DMS114 treated with DMSO at 0.1 percent for 48 hours (cell line): Measurements from ENCODE around the gene IHH.

ENCODE experiments used
- DNase-seq: peaks from one replicate; lab custom pipeline; 2025; ENCODE audit not compliant: unreplicated experiment; lab: John Stamatoyannopoulos, UW

IHH gene

GRCh38 chr2:219060821-219061791, at the start of gene IHH:
TSS of gene IHH (minus strand) at chr2:219060921. CDS start at chr2:219060467, 454 bp downstream.
- no peak for DNase-seq

DNA sequence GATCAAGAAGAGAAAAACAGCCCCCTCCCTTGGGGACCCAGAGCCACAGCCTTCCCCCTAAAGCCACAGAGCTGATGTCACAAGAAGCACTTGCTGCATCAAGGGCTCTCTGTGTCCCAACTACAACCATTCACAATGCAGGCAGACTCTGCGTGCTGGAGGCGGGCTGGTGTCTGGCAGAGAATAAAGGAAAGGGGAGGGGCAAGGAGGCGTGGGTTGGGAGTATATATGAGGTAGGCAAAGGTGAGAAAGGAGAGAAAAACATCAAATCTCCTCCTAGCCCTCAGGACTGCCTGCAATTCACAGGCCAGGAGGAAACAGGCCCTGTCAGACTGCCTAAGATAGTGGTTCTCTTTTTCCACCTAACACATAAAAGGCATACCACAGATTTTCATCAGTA, 48.8 kb upstream of the IHH start:
- no peak for DNase-seq

- no peak for DNase-seq
Measured at GRCh38 chr2:219107758-219108157, 47.0 kb upstream of the IHH start.

- no peak for DNase-seq
Measured at GRCh38 chr2:219106251-219106650, 45.5 kb upstream of the IHH start.

DNA sequence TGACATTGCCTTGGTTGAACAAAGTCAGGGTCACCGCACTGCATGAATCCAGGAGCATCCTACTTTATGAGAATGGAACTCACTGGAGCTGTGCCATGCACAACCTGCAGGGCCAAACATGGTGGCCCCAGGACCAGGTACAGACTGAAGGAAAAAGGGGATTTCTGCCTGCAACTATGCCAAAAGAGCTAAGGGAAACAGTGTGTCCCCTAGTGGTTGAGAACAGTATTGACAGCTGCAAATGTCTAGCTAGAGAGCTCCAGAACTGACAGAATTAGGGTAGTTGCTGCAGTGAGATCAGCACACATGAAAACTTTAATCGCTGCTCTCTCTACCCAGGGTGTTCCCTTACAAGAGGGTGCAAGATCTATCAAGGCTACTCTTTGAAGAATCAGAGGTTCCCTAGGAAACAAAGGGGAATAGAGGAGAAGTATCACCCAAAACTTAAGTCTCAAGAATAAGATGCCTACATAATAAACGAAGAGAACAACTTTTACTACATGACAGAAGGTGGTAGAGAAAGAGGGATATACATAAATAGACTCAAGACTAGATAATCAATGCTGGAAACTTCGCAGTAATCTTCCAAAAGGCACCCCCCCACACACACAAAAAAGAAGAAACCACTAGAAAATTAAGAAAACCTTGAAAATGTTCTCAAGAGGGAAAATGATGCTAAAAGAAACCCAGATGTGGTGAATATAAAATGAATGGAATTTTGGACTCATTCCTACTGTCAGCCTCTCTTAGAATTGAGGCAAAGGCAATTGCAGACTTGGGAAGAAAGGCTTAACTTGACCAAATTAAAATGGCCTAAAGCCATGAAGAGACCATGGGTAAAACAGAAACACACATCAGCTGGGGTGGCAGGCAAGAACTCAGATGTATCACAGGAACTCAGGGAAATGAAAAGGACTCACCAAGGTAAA, 43.6 kb upstream of the IHH start:
- DNase-seq: peak; percentile 26

DNA sequence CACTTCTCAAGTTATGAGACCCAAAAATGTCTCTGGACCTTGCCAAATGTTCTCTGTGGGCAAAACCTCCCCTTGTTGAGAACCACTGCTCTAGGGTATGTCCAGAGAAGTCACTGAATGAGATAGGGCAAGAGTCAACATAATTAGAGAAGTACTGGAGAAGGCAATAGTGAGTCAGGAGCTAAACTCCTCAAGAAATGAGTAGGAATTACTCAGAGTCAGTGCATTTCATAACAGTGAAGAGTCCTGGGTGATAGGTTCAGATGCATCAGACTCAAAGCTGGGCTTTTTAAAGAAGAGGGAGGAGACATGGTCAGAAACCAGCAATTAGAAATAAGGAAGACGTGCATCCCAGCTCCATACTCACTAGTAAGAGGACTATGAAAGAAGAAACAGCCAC, 38.6 kb upstream of the IHH start:
- DNase-seq: no peak

- DNase-seq: no peak
Measured at GRCh38 chr2:219095406-219095935, 34.8 kb upstream of the IHH start.

- no peak for DNase-seq
Measured at GRCh38 chr2:219094171-219094570, 33.5 kb upstream of the IHH start.

DNA sequence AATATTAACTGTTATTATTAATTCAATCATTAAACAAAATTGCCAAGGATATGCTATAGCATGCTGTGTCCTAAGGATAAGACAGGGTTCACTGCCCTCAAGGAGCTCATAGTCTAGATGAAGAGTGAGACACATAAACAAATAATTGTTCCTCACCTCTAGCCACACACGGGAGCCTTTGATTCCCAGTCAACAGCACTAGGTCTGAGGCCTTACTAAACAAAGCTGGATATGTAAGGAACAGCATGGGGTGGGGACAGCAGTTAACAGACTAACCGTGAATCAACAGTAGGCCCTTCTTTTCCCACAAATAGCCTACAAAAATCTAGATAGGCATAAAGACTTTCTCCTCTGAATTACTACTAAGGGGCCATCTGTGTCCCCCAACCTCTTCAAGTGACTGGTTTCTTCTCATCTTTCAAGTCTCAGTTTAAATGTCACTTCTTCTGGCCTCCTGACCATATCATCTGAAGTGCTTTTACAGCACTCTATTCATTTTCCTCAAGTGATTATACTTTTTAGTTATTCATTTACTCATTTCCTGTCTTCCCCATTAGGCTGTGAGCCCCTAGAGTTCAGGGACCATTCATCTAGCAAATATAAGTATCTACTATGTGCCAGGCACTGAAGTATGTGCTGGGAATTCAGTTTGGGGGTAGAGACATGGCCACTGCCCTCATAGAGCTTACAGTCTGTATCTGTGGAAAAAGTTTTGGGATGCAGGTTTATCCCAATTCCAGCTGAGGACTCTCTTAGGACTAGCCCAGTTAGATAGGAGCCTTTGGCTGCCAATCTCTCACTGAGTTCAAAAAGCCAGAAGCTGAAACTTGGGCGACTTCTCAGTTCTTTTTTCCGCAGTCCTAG, 29.9 kb upstream of the IHH start:
- DNase-seq: no peak

DNA sequence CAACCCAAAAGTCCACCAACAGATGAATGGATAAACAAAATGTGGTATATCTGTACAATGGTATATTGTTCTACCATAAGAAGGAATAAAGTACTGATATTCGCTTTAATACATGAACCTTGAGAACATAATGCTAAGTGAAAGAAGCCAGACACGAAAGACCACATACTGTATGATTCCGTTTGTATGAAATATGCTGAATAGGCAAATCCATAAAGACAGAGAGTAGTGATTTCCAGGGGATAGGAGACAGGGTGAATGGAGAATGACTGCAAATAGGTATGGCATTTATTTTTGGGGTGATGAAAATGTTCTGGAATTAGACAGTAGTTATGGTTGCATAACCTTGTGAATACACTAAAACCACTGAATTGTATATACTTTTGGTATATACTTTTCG, 28.6 kb upstream of the IHH start:
- DNase-seq: no peak

GRCh38 chr2:219087848-219088247, 27.1 kb upstream of the IHH start:
- DNase-seq: no peak

DNA sequence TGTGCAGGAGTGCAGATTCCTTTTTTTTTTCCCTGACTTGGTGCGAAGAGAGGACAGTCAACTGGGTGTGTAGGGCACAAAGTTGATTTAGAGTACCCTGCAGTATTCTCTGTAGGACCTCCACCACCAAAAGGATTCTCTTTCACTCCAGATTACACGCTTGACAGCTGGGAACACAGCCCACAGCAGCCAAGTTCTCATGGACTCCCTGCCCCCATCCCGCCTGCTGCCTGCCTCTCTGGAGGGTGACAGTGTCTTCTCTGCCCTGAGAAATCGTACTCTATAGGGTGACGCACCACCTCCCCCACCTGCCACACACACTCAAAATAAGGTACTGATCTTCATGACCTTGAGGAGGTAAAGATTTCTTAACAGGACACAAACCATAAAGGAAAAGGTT, 26.6 kb upstream of the IHH start:
- DNase-seq: no peak

DNA sequence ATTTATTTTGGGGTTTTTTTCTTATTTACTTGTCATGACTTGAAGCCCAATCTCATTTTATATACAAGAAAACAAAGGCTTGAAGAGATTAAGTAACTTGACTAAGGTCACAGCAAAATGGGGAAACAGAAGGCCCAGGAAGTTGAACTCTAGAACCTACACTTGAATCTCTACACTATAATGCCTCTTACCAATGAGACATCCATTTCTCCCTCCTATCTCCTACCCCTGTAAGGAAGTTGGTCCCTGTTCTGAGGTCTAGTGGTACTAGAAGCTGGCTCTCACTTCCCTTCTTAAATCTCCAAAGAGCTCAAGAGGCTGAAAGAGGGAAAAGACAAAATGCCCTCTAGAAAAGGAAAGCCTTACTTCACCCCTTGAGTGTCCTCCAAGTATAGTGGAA, 25.5 kb upstream of the IHH start:
- DNase-seq: no peak

DNA sequence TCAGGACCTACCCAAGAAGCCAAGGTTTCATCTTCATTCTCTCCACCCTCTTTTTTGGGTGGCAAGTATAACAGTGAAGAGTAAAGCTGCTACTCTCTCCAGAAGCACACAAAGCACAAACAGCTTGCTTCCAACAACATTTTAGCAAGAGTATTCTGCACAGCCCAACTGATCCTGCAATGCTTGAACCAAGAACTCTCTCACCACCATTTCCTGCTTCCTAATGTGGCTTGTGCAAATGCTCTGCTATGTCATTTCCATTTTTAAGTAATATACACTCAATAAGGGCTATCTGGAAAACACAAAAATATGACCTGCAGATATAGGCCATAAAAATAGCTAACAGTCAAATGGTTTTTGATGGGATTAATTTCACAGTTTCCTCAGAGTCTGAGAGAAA, 24.1 kb upstream of the IHH start:
- no peak for DNase-seq

GRCh38 chr2:219082332-219082958, 21.7 kb upstream of the IHH start:
- no peak for DNase-seq

DNA sequence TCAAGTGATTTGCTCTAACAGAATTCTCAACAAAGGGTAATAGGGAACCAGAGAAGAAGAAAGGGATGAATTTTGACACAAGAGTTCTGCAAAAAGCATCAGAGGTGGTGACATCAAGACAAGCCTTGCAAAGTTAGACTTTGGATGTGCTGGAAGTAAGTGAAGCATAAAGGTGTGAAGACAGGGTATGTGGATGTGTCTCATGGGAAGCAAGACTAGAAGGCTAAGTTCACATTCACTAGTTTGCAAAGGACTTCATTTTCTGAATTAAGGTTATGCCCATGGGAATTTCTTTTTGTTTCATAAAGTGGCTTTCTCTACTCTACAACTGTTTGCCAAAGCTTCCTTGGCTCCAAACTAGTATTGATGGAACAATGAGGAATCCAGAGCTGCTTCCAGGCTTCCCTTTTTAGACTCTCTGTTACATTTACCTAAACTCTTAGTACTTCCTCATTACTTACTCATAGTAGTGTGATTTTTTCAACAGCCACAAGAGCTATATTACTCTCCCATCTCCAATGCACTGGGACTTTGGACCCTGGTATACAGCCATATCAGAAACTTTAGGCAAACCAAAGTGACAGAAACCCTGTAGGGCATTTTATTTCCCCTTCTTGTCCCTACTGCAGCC, 21.1 kb upstream of the IHH start:
- DNase-seq: no peak

- DNase-seq: no peak
Measured at GRCh38 chr2:219081096-219081495, 20.4 kb upstream of the IHH start.

DNA sequence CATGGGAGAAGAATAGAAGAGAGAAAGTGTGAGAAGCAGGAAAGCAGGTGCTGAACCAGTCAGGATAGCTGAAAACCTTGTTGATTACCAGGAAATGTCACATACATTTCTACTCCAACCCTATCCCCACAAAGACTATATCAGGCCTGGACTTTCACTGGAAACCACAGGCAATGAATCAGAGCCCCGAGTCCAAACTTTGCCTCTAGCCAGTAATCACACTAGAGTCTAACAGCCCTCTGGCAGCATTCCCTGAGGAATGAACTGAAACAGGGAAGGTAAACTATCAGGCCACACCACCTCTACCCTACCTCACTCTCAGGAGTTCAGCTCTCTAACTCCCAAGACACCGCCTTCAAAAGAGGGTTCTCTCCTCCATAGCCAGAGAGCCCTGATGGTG, 18.7 kb upstream of the IHH start:
- DNase-seq: no peak

DNA sequence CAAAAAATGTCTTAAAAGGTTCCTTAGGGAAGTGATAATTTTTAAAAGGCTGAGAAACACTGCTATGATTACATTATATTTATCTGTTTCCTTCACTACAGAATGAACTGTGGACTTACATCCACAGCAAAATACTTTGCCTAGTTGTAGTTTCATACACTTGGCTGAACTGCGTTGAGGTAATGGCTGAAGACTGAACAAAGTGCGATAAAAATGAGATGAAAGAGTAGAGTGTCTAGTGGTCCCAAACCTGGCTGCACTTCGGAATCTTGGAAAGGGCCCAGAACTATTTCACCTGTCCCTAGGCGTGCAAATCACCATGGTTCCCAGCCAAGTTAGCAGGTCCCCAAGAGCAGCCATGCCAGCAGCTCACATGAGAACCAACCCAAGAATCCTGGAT, 18.2 kb upstream of the IHH start:
- no peak for DNase-seq

- no peak for DNase-seq
Measured at GRCh38 chr2:219078126-219078525, 17.4 kb upstream of the IHH start.
